K562 (cell line): Measurements from ENCODE around the gene SH3PXD2B. TPM values are rescaled to one million over a fixed set of nuclear protein-coding genes. Genes with fewer than 3 reads are reported as not detected.

Source experiments
- ATAC-seq: fragments of 200-7000 bp; cut with Tn5 transposase; 3 replicates; pipeline ENCODE4 v1.9.1; 2020; ENCODE audit warnings: moderate library complexity
- BruUV-seq: library from RNA; stranded (reverse); fragments of 400-500 nt; replicated peaks from 2 replicates; lab custom pipeline; 2021; lab: Mats Ljungman, UMichigan
- CTCF ChIA-PET: fragments of 300-600 bp; formaldehyde crosslinking; extraction: SDS; loops from one replicate; lab custom pipeline; 2021; ENCODE audit warnings: low intra/inter-chr PET ratio; lab: Yijun Ruan, JAX
- POLR2A ChIA-PET: fragments of 300-600, 350-650 bp; sonication (Branson Sonifier 250); formaldehyde crosslinking; extraction: SDS; loops from one replicate; lab custom pipeline; 2021; ENCODE audit warnings: antibody characterized with exemption, inconsistent platforms; lab: Yijun Ruan, JAX
- DNase-seq, 4 experiments: peaks; one replicate each; pipeline versions ENCODE4 v3.0.0 to v3.0.0-alpha.2; 2011 to 2018; ENCODE audit warnings: low spot score in 3 of 4, mixed read lengths in 3 of 4; ENCODE audit errors: extremely low read depth in 1 of 4
- FAIRE-seq: peaks from 2 replicates; lab custom pipeline; 2011; peaks lifted over from hg19 to GRCh38; lab: Jason Lieb, UNC
- H2AFZ ChIP-seq: 2 replicates; pipeline ENCODE4 v1.6.0; 2011; ENCODE audit warnings: low read depth, low read length, control low read depth, inconsistent platforms
- H3K27ac ChIP-seq: fragments of 200-600 bp; 3 replicates; pipeline ENCODE4 v1.8.0; 2011; ENCODE audit warnings: low read depth, mild to moderate bottlenecking, control low read depth, inconsistent platforms, low read length, moderate library complexity, mixed read lengths; ENCODE audit errors: extremely low read depth
- H3K27me3 ChIP-seq, 2 experiments: fragments of 300-600 bp in 1 of 2; 2 replicates in 1 of 2; 3 replicates in 1 of 2; pipeline versions ENCODE4 v1.6.0 to v1.8.0; 2011; ENCODE audit warnings: inconsistent platforms in 2 of 2, low read length in 2 of 2, mild to moderate bottlenecking in 1 of 2, mixed read lengths in 1 of 2, moderate library complexity in 1 of 2; ENCODE audit not compliant: control insufficient read depth in 2 of 2, insufficient read depth in 2 of 2
- H3K36me3 ChIP-seq: fragments of 300-600 bp; 3 replicates; pipeline ENCODE4 v1.8.0; 2011; ENCODE audit warnings: mild to moderate bottlenecking, low read length, inconsistent platforms; ENCODE audit not compliant: control insufficient read depth, insufficient read depth
- H3K4me1 ChIP-seq, 2 experiments: fragments of 200-600 bp in 1 of 2; replicated peaks in 1 of 2; 2 replicates in 1 of 2; 3 replicates in 1 of 2; pipeline versions ENCODE4 v1.5.1 to v1.8.0; 2011; ENCODE audit warnings: inconsistent platforms in 2 of 2, low read length in 2 of 2, mild to moderate bottlenecking in 1 of 2, mixed read lengths in 1 of 2, moderate library complexity in 1 of 2; ENCODE audit not compliant: control insufficient read depth in 2 of 2, insufficient read depth in 2 of 2
- H3K4me2 ChIP-seq: 2 replicates; pipeline ENCODE4 v1.6.1; 2011; ENCODE audit warnings: low read length, control low read depth, inconsistent platforms, mixed read lengths; ENCODE audit not compliant: insufficient read depth
- H3K4me3 ChIP-seq: fragments of 200-600 bp; sonication (generic), shearing (Covaris generic); 2 replicates; pipeline ENCODE4 v1.5.1; 2016; ENCODE audit warnings: control low read depth, inconsistent platforms
- H3K79me2 ChIP-seq: fragments of 200-600 bp; 3 replicates; pipeline ENCODE4 v1.8.0; 2011; ENCODE audit warnings: low read length, inconsistent platforms; ENCODE audit not compliant: control insufficient read depth, insufficient read depth
- H3K9ac ChIP-seq, 2 experiments: 2 replicates each; pipeline versions ENCODE4 v1.6.0 to v1.6.1; 2011; ENCODE audit warnings: low read depth in 2 of 2, low read length in 2 of 2, control low read depth in 1 of 2, inconsistent platforms in 1 of 2, mild to moderate bottlenecking in 1 of 2, mixed read lengths in 1 of 2; ENCODE audit not compliant: insufficient read depth in 1 of 2
- H3K9me1 ChIP-seq: one replicate; pipeline ENCODE4 v1.6.0; 2011; ENCODE audit warnings: inconsistent platforms, mild to moderate bottlenecking, low read length, moderate library complexity; ENCODE audit not compliant: control insufficient read depth, insufficient read depth
- H3K9me3 ChIP-seq: replicated peaks from 2 replicates; pipeline ENCODE4 v1.5.1; 2011; ENCODE audit warnings: low read depth, low read length, inconsistent platforms; ENCODE audit not compliant: control insufficient read depth, insufficient read depth
- H4K20me1 ChIP-seq: replicated peaks from 2 replicates; pipeline ENCODE4 v1.6.1; 2011; ENCODE audit warnings: low read length, inconsistent platforms, mixed read lengths; ENCODE audit not compliant: control insufficient read depth, insufficient read depth
- CREB3L1 ChIP-seq: fragments of 450-650 bp; IDR thresholded peaks from 2 replicates; pipeline ENCODE4 v1.6.1; 2014; ENCODE audit warnings: low read depth, mild to moderate bottlenecking, moderate library complexity, borderline replicate concordance
- GATAD2A ChIP-seq: fragments of 450-650 bp; IDR thresholded peaks from 2 replicates; pipeline ENCODE4 v1.6.1; 2017
- HNRNPLL ChIP-seq: fragments of 200-400 bp; formaldehyde crosslinking; IDR thresholded peaks from 2 replicates; pipeline ENCODE4 v1.6.1; 2017; ENCODE audit warnings: low read length, low read depth, mild to moderate bottlenecking; ENCODE audit not compliant: poor library complexity, severe bottlenecking
- NR1H2 ChIP-seq: sonication (generic); formaldehyde crosslinking; IDR thresholded peaks from 2 replicates; pipeline ENCODE4 v1.4.0; 2020; ENCODE audit warnings: mild to moderate bottlenecking, missing genetic modification reagents
- NUFIP1 ChIP-seq: fragments of 450-650 bp; IDR thresholded peaks from 2 replicates; pipeline ENCODE4 v1.6.1; 2018; ENCODE audit not compliant: partially characterized antibody
- RBBP5 ChIP-seq: fragments of 200-600 bp; sonication (generic); IDR thresholded peaks from 2 replicates; pipeline ENCODE4 v1.6.1; 2012; ENCODE audit warnings: borderline replicate concordance, mild to moderate bottlenecking, low read length, control low read depth, inconsistent platforms; ENCODE audit not compliant: insufficient read depth, poor library complexity, severe bottlenecking
- SIX5 ChIP-seq, 2 experiments: IDR thresholded peaks; 2 replicates each; pipeline ENCODE4 v1.6.1; 2011; ENCODE audit warnings: low read length in 2 of 2, borderline replicate concordance in 1 of 2, low read depth in 1 of 2, mild to moderate bottlenecking in 1 of 2, moderate library complexity in 1 of 2; ENCODE audit not compliant: insufficient read depth in 1 of 2
- SLC30A9 ChIP-seq: fragments of 250-450 bp; sonication (Bioruptor Pico); IDR thresholded peaks from 2 replicates; pipeline ENCODE4 v1.8.0; 2022; ENCODE audit warnings: mild to moderate bottlenecking, moderate library complexity
- SRF ChIP-seq, 2 experiments: fragments of 250-450, 450-650 bp in 1 of 2; sonication (Bioruptor Pico) in 1 of 2; sonication (generic) in 1 of 2; formaldehyde crosslinking; IDR thresholded peaks; 2 replicates each; pipeline versions ENCODE4 v1.5.0 to v1.5.1; 2020 to 2022; ENCODE audit warnings: mild to moderate bottlenecking in 1 of 2, missing genetic modification reagents in 1 of 2
- TEAD4 ChIP-seq, 2 experiments: sonication (generic) in 1 of 2; formaldehyde crosslinking in 1 of 2; IDR thresholded peaks; 2 replicates each; pipeline versions ENCODE4 v1.6.1 to v1.8.0; 2012 to 2022; ENCODE audit warnings: borderline replicate concordance in 1 of 2, inconsistent platforms in 1 of 2, low read length in 1 of 2, mild to moderate bottlenecking in 1 of 2, missing genetic modification reagents in 1 of 2
- TFAM ChIP-seq: fragments of 250-450 bp; sonication (Bioruptor Pico); conservative IDR thresholded peaks from 2 replicates; pipeline ENCODE4 v1.5.0; 2021; ENCODE audit warnings: mild to moderate bottlenecking, moderate library complexity
- TRIM24 ChIP-seq, 2 experiments: fragments of 450-650 bp; IDR thresholded peaks; 2 replicates each; pipeline ENCODE4 v1.6.1; 2016
- YY1 ChIP-seq, 3 experiments: IDR thresholded peaks; 2 replicates each; pipeline ENCODE4 v1.6.1; 2011; ENCODE audit warnings: low read length in 2 of 3, mild to moderate bottlenecking in 2 of 3, moderate library complexity in 2 of 3, borderline replicate concordance in 1 of 3, control low read depth in 1 of 3, low read depth in 1 of 3; ENCODE audit not compliant: insufficient read depth in 3 of 3, insufficient replicate concordance in 2 of 3, control insufficient read depth in 1 of 3, insufficient read length in 1 of 3; ENCODE audit errors: extremely low read depth in 1 of 3
- ZEB2 ChIP-seq: fragments of 450-650 bp; IDR thresholded peaks from 2 replicates; pipeline ENCODE4 v1.6.1; 2016
- ZNF184 ChIP-seq: sonication (generic); formaldehyde crosslinking; IDR thresholded peaks from 2 replicates; pipeline ENCODE4 v1.5.0; 2020; ENCODE audit warnings: missing genetic modification reagents
- WGBS: fragments of 100-300 bp; shearing (Covaris generic); methylation state at CpG from one replicate; pipeline ENCODE4 v1.1.6; 2016; ENCODE audit warnings: low coverage, mixed read lengths; ENCODE audit not compliant: insufficient coverage; ENCODE audit errors: missing lambda C conversion rate; 5-methylcytosine and 5-hydroxymethylcytosine counted together
- in situ Hi-C: fragments of 300-500 bp; cut with MboI; formaldehyde crosslinking; loops from 4 replicates; pipeline ENCODE4 v1.15.0; 2018; ENCODE audit warnings: inconsistent platforms, mixed read lengths
- intact Hi-C: fragments of 100-400 bp; cut with micrococcal nuclease; formaldehyde crosslinking; loops from 2 replicates; pipeline ENCODE4 v1.14.2; 2022
- polyA plus RNA-seq, 8 experiments: library from polyadenylated mRNA; depleted of rRNA in 4 of 8; stranded (reverse) in 5 of 8; unstranded in 3 of 8; fragments of >200 nt; fragmentation: Nextera tagmentation in 2 of 8; fragmentation: Illumina TruSeq in 1 of 8; extraction: Ambion mirVana in 2 of 8; extraction: Trizol in 1 of 8; gene quantifications; 2 replicates each; pipeline versions ENCODE4 v1.2.1 to v1.2.3, GENCODE V29; 2011 to 2014; ENCODE audit warnings: inconsistent platforms in 1 of 8, missing spikeins in 1 of 8
- total RNA-seq, 7 experiments: library from RNA; depleted of rRNA in 6 of 7; stranded (reverse); fragments of >200 nt in 6 of 7; fragmentation: Illumina TruSeq in 2 of 7; extraction: Trizol in 2 of 7; gene quantifications; 2 replicates each; pipeline versions ENCODE4 v1.2.1 to v1.2.3, GENCODE V29; 2011 to 2021; ENCODE audit warnings: low replicate concordance in 1 of 7
- TF ChIP-seq, protein P1 (sequence below): fragments of 250-450 bp; sonication (Bioruptor Pico); IDR thresholded peaks from 2 replicates; pipeline ENCODE4 v1.5.0; 2021
- TF ChIP-seq, protein P2 (sequence below): sonication (generic); formaldehyde crosslinking; IDR thresholded peaks from 2 replicates; pipeline ENCODE4 v1.8.0; 2022; ENCODE audit warnings: missing genetic modification reagents, mild to moderate bottlenecking, moderate library complexity, borderline replicate concordance

The SH3PXD2B gene
- total and polyA plus RNA-seq, 9 of the 15 experiments (the other 6 are each of a cell fraction or from before 2014, with no cell fraction given) = 0.04 to 0.66 (median 0.19) TPM

GRCh38 chr5:172343741-172344140, 110.6 kb downstream of the SH3PXD2B start:
- no peaks in the 10 kb centered on the region for H3K36me3 ChIP-seq
- H3K27ac ChIP-seq = no peak overlapping the region
- H4K20me1 ChIP-seq = no peaks in the 10 kb centered on the region
- peaks cover 22 to 65% of the 10 kb centered on the region in 2 experiments; a peak in 4 of 5 replicates for H3K27me3 ChIP-seq
- H3K9me3 ChIP-seq = no peaks in the 10 kb centered on the region
- H3K4me3 ChIP-seq = no peak overlapping the region
- POLR2A ChIA-PET = no interaction called here
- in situ Hi-C loops (no loop called here), intact Hi-C loops (no loop called here)
- BruUV-seq = no TSS peak
- FAIRE-seq (no peak), ATAC-seq (no peak), DNase-seq (no peak)
- no peaks in the 10 kb centered on the region for H3K9me1 ChIP-seq
- no peak overlapping the region for H3K9ac ChIP-seq
- CTCF ChIA-PET = no interaction called here
- TF ChIP-seq NUFIP1 (no peak), NR1H2 (CRISPR knock-in tag) (no peak), GATAD2A (no peak), SIX5 (IDR thresholded peaks at IDR 0.05; ENCODE audit: borderline replicate concordance in 1 of 2, insufficient read depth in 1 of 2, low read depth in 1 of 2, low read length in 2 of 2) (no peak), HNRNPLL (no peak), YY1 (IDR thresholded peaks at IDR 0.05; ENCODE audit: borderline replicate concordance in 1 of 3, control insufficient read depth in 1 of 3, extremely low read depth in 1 of 3, insufficient read depth in 3 of 3, insufficient read length in 1 of 3, insufficient replicate concordance in 2 of 3, low read depth in 1 of 3, low read length in 2 of 3) (no peak), ZEB2 (no peak), RBBP5 (no peak), TEAD4 (IDR thresholded peaks at IDR 0.05; ENCODE audit: low read length) (no peak), TEAD4 (CRISPR knock-in tag; IDR thresholded peaks at IDR 0.05; ENCODE audit: borderline replicate concordance) (no peak), TRIM24 (IDR thresholded peaks at IDR 0.05) (no peak), CREB3L1 (no peak), TFAM (CRISPR knock-in tag) (no peak), SRF (CRISPR knock-in tag; IDR thresholded peaks at IDR 0.05) (no peak), SLC30A9 (CRISPR knock-in tag) (no peak), ZNF184 (CRISPR knock-in tag) (no peak)
- TF ChIP-seq, protein P1, sequence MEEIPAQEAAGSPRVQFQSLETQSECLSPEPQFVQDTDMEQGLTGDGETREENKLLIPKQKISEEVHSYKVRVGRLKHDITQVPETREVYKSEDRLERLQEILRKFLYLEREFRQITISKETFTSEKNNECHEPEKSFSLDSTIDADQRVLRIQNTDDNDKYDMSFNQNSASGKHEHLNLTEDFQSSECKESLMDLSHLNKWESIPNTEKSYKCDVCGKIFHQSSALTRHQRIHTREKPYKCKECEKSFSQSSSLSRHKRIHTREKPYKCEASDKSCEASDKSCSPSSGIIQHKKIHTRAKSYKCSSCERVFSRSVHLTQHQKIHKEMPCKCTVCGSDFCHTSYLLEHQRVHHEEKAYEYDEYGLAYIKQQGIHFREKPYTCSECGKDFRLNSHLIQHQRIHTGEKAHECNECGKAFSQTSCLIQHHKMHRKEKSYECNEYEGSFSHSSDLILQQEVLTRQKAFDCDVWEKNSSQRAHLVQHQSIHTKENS (CRISPR knock-in tag) = no peak
- TF ChIP-seq, protein P2, sequence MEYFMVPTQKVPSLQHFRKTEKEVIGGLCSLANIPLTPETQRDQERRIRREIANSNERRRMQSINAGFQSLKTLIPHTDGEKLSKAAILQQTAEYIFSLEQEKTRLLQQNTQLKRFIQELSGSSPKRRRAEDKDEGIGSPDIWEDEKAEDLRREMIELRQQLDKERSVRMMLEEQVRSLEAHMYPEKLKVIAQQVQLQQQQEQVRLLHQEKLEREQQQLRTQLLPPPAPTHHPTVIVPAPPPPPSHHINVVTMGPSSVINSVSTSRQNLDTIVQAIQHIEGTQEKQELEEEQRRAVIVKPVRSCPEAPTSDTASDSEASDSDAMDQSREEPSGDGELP (CRISPR knock-in tag) = no peak
- no peaks in the 10 kb centered on the region for H3K4me1 ChIP-seq
- H3K4me2 ChIP-seq = no peak overlapping the region
- H3K79me2 ChIP-seq = no peaks in the 10 kb centered on the region
- WGBS = 0% methylated on average over 2 of the region's 2 CpGs
- H2AFZ ChIP-seq = no peak overlapping the region
